Activated CD8-positive, alpha-beta memory T cell treated with anti-CD3 and anti-CD28 coated beads for 4 hours (primary cell): ENCODE results near the gene SPRR4.
"Not testable (repeated sequence)": the region's sequence is repeated elsewhere in the genome, so short reads cannot be mapped to it uniquely, and the experiment has no call there.

Experiments used
- DNase-seq, 2 donors: peaks; one replicate each; pipeline ENCODE4 v3.0.0-alpha.2; 2020; ENCODE audit warnings: low read depth in 2 of 2

SPRR4 gene

DNA sequence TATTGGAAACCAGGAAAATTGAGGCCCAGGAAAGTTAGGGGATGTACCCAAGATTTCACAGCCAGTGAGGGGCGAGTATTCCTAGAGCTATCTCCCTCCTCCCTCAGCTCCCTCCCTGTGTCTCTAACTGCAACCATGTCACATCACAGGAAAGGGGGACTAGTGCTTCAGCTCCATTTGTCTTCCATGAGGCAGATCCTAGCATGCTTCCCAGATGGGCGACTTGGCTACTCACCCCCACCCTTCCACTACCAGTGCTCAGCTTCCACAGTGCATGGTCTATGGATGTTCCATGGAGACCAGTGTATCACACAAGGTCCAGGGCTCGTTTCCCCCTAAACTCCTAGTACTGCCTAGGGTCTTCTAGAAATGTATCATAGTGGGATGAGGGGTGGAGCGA, 4.6 kb upstream of the SPRR4 start:
- DNase-seq, result no peak

DNA sequence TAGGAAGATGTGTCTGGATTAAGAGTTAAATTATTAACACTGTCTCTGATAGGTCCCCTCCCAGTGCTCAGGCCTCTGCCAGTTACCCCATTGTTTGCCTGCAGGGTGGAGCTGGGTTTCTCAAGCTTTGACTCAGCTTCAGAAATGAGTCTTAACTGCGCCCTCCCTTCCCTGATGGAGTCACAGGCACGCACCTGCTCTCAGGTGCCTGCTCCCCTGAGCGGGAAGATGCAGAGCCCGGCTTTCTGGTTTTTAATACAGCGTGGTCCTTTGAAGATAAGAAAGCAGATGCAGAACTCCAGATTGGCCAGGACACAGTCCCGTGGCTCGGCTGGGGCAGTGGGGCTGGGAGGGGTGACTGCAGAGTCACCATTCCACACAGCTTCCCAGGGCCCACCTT, 3.2 kb upstream of the SPRR4 start:
- DNase-seq, result no peak

DNA sequence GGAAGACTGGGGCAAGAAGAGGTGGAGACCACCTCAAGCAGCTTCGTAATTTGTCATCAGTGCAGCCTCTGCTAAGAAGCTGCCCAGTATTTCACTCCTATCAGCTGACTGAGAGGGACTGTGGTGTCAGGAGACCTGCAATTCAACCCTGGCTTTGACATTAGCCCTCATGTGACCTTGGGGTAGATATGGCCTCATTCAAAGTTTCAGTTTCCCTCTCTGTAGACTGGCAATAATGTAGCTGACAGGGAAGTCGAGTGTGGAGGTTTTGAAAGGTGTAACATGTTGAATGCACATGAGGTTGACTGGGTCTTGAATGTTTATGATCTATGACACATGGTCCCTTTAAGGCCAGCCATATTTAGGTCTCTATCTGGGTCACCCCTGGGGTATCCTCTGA, 2.2 kb upstream of the SPRR4 start:
- no peak for DNase-seq

DNA sequence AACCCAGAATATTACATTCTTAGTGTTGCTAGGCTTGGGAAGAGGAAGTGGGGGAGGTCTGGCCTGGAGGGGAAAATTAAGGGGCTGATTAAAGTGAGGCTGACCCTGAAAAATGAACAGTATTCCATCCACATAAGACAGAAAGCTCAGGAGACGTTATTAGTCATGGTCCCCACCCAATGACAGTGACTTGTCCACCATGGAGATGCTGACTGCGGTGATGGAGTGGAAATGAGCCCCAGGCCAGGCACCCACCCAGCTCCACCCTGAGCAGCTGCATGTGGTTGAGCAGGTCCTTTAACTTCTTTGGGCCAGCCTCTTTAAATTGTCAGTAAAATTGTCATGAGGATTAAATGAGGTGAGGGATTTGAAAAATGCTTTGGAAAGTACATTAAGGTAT, 1.4 kb upstream of the SPRR4 start:
- no peak for DNase-seq

DNA sequence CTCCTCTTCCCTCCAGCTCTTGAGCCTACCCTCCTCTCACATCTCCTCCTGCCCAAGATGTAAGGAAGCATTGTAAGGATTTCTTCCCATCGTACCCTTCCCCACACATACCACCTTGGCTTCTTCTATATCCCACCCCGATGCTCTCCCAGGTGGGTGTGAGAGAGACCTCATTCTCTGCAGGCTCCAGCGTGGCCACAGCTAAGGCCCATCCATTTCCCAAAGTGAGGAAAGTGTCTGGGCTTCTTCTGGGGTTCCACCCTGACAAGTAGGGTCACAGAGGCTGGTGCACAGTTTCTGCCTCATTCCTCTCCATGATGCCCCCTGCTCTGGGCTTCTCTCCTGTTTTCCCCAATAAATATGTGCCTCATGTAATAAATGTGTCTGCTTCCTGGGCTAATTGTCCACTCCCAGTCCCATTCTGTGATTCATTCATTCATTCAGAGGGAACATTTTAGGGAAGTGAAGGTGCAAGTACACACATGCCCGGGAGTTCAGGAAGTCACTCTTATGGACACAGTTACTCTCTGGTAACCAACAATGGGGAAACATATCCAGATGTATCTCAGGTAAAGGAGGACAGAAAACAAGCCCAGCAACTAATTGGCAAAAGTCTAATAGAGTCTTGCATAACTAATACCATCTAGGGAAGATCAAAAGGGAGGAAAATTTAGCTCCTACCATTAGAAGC, 1.9 kb downstream of the SPRR4 start:
- DNase-seq, result no peak

DNA sequence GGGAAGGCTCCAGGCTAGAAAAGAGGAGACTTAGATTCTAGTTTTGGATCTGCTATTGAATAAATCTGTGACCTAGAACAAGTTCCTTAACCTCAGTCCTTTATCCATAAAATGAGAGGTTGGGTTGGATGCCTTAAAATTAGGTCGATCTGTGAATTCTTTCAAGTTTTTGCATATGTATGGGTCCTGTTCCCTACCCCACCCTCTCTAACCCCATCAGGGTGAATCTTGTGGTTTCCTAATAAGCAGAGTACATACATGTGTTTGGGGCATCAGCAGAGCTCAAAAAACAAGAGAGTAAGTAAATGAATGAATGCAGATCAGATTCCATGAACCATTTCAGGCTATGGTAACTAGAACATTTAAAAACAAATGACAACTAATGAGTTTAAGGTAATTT, 6.2 kb downstream of the SPRR4 start:
- DNase-seq, result no peak

DNA sequence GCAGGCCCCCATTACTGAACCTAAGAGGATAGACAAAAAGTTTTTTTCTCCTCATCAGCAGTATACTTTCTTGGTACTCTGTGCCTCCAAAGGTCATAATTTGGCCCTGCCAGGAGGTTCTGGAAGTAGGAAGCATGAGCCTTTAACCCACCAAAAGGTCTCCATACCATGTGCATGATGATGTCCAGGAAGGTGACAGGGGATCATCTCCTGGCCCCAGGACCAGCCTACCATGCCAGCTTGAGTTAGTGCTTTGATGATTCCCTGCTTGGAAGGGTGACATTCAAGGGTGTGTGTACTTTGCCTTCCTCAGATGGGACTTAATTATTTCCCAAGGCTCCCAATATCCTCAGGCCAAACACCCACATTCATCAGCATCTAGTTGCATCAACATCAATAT, 7.2 kb downstream of the SPRR4 start:
- DNase-seq, result no peak

DNA sequence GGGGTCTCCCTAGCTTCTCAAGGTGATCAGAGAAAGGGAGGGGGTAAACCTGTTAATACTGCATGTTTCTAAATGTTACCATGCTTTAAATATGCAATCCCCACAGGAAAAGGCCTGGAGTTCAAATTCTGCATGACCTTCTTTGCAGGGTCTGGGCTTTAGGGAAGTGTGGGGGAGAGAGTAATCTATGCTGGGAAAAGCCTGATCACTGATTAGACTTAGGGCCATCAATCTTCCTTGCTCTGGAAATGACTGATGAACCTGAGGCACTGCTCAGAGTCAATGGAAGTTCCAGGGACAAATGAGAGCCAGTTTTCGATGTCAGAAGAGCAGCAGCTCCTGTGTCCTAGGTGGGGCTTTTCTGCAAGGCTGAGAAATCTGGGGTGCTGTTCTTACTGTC, 10.2 kb downstream of the SPRR4 start:
- no peak for DNase-seq

DNA sequence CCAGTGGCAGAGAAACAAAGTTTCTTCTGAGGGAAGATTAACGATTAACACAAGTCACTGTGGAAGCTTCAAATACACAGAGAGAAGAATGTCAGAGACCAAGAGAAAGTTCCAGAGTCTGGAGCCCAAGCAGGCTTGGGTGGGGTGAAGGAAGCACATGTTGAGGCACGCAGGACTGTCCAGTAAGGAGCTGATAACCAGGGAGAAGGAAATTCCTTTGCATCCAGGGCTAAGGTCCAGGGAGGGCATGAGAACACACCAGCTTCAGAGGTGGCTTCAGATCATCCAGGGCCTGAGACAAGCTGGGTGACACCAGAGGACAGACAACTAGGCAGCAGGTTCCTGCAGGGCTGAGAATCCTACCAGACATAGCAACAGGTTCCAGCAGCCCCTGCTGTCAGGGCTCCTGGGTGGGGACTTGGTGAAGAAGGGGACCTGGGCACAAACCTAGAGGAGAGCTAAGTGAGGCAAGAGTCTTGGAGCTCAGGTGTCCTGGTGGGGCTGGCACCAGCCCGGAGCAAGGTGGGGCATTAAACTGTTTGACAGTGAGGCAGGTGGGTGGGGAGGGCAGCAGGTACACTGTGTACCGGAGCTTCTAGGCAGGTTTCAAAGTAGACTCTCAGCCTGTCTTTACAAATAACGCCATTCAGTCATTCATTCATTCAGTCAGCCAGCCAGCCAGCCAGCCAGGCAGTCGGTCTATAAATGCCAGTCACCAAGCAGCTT, 10.9 kb downstream of the SPRR4 start:
- DNase-seq, result no peak

DNA sequence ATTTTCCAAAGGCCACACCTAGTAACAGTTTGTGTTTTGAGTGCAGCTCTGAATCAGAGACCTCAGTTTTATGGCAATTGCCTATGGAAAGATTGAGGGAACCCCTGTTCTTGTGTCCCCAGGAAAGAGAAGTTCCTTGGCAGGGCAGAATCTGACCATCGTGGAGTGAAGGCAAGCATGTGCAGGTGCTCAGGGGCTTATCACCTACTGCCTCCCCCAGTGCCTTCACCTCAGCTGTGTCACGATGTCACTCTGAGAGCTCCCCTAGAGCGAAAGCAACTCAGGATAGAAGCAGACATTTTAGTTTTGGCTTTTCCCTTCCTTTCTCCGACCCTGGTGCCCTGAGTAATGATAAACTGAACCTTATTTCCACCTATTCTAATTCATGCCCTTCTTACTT, 11.6 kb downstream of the SPRR4 start:
- DNase-seq, result no peak

DNA sequence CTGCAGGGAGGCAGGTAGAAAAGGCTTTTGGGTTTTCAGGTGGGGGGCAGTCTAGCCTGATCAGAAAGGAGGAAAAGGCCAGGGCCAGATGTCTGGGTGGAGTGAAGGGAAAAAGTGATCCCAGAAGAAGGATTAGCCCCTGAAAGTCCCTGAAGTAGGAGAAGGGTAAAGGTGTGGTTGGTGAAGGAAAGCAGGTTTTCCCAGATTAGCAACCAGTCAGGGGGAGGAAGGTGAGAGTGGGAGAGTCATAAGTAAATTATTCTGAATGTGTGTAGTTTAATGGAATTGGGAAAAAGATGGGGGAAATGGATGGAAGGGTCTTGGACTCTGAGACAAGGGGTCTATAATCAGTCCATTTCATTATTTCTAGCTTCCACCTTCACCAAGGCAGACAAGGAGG, 12.8 kb downstream of the SPRR4 start:
- no peak for DNase-seq

DNA sequence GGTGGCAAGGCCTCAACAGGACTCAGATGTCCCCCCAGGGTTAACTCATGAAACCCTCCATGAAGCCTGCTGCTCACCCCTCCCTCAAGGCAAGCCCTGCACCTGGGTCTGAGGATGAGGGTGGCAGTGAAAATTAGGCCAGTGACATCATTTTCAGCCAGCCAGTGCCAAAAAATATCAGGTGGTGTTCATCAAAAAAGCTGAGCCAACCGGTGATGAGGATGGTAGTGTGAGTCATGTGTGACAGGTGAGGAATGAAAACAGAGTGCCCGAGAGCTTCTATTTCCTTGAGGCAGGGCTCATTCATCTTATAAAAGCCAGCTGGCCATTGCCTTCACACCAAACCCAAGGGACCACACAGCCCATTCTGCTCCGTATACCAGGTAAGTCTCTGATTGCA, 13.3 kb downstream of the SPRR4 start, which contains the start of gene SPRR1A:
SPRR1A (plus strand) TSS at position 339 of the 400 bp plus-strand sequence. CDS start 1,150 bp downstream, outside the sequence.
- DNase-seq, result no peak

DNA sequence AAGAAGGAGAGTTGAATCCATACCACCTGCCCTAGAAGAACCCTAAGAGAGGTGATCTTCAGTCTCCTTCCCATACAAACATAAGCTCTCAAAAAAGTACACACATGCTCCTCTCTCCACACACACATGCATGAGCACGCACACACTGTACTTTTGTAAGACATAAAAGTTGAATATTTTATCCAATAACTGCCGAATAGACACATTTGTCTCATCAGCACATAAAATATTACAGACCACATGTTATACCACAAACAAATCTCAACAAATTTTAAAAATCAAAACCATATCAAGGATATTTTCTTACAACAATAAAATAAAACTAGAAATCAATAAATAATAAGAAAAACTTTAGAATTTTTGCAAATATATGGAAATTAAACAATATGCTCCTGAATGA, 16.1 kb downstream of the SPRR4 start:
- DNase-seq, result no peak

DNA sequence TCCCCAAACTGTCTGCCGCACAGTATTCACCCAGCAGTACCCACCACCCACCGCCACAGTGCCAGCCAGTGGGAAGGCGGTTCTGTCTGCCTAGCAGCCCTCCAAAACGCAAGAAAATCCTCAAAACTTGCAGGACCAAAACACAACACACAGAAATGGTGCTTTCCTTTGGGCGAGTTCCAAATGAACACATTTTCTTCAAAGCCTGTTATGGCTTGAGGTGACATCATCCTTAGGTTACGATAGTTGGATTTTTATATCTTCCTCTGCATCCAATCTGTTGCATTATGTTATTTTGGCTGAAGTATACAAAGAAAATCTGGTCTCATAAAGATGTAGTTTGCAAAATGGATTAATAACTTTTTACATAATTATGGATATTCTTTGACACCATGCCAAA, 22.7 kb downstream of the SPRR4 start:
- DNase-seq, result no peak

DNA sequence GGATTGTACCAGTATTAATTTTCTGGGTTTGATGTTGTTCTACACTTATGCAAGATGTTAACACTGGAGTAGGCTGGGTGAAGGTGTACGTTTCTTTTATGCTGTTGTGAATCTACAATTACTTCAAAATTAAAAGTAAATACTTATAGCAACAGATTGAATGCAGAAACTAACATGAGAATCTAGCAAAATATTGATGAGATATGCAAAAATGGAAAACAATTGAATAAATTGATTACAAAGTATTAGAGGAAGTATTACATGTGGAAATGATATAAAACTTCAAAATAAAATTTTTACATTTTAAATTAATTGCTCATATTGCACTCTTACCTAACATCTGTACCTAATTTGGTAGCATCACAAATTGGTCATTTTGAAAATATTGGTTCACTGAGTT, 25.4 kb downstream of the SPRR4 start:
- DNase-seq, result no peak

DNA sequence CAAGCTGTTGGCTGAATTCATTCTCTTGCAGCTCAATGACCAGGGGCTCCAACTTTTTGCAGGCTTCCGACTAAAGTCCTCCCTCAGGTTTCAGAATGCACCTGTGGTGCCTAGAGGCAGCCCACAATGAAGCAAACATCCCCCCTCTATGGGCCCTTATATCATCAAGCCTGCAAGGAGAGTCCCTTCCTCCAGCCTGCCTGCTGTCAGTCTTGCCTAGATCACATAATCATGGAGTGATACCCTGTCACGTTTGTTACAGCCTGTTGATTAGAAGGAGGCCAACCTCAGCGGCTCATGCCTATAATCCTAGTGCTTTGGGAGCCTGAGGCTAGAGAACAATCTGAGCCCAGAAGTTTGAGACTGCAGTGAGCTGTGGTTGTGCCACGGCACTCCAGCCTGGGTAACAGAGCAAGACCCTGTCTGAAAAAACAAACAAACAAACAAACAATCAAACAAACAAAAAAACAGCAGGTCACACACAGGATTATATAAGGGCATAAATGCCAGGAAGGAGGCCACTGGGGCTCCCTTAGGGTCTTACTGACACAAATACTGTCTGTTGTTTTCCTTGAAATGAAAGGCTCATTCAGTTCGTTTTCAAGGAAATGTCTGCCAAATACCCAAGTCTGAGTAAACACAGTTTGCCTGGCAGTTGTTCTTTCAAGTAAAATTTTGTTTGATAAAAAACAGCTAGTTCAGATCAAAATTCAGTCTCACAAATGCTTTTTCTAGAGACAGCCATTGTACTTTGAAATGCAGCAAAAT, 26.4 kb downstream of the SPRR4 start:
- no peak for DNase-seq

DNA sequence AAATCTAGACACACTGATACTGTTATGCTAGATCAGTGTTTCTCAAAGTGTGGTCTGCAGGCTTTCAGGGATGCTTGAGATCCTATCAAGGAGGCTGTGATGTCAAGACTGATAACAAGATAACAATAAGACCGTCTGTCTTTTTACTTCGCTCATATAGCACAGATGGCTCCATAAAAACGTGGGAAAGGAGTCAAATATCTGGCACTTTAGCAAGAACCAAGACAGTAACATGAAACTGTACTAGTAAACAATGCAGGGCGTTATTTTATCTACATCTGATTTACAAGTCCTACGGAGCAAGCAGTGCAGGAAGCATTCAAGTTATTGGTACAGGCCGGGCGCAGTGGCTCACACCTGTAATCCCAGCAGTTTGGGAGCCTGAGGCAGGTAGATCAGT, 27.5 kb downstream of the SPRR4 start:
- DNase-seq, result no peak

DNA sequence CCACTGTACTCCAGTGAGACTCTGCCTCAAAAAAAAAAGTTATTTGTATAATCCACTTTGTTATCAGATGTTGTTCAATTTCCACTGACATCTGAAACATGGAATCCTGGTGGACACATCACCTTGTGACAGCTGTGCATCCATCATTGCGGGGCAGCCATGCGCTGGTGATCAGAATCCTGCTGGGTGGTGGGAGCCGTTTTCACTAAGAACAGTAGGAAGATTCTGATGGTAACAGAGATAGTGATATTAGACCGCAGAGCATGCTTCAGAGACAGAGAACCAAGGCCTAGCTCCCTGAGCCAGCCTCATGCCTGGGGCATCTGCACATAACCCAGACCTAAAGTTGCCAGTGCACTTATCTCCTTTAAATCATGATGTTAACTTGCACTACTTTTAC, 28.0 kb downstream of the SPRR4 start:
- DNase-seq, result no peak

DNA sequence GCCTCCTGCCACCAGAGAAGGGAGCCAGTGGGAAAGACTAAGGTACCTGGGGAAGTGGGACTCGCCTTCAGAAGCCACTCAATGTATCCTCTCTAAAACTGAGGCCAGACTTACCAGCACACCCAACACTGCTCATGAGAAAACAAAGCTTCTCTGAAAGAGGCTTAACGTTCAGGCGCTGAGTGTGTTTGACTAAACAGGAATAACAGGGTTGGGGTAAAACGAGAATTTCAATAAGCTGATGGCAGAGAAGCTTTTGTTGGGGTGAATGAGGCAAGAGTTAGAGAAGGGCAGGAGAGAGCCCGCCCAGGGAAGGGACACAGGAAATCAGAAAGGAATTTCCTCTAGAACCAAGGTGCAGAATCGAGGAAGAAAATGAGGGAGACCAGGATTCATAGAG, 29.4 kb downstream of the SPRR4 start:
- DNase-seq, result no peak

DNA sequence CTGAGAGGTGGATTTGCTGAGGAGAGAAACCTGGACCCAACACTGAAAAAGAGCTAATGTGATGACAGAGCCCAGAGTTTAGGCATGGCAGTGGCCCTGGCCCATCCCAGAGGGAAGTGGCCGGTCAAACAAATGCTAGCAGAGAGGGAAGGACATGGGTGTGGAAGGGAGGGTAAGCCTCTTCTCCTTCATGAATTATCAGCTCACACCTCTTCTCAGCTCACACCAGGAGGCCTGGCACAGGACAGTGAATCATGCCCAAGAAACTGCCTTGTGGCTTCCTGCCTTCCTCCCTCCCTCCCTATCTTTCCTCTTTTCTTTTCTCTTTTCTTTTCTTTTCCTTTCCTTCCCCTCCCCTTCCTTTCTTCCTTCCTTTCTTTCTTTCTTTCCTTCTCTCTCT, 29.8 kb downstream of the SPRR4 start:
- DNase-seq, result no peak

DNA sequence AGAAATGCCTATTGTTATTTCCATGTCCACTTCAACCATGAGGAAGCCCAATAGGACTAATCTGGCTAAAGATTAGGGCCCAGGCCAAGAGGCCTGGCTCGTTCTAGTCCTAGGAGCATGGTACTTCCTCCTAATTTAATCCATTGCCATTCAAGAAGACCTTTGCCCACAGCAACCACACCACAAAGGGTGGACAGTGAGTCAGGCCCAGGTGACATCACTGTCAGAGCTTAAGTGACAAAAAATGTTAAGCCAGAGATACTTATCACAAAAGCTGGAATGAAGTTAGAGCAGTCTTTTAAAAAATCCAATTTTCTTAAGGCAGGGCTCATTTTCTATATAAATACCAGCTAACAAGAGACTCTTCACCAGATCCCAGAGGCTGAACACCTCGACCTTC, 30.9 kb downstream of the SPRR4 start, which contains the start of gene SPRR3:
SPRR3 (plus strand) TSS at position 368 of the 400 bp plus-strand sequence. CDS start 1,272 bp downstream, outside the sequence.
- no peak for DNase-seq

DNA sequence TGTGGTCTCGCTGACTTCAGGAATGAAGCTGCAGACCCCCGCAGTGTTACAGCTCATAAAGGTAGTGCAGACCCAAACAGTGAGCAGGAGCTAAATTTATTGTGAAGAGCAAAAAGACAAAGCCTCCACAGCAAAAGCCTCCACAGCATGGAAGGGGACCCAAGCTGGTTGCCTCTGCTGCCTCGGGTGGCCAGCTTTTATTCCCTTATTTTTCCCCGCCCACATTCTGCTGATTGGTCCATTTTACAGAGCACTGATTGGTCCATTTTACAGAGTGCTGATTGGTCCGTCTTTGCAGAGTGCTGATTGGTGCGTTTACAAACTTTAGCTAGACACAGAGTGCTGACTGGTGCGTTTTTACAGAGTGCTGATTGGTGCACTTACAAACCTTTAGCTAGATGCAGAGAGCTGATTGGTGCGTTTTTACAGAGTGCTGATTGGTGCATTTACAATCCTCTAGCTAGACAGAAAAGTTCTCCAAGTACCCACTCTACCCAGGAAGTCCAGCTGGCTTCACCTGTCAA, 40.8 kb downstream of the SPRR4 start:
- DNase-seq, result not testable (repeated sequence)
